Measurements from ENCODE around the gene ARHGEF6. TPM values are rescaled to one million over a fixed set of nuclear protein-coding genes. Genes with fewer than 3 reads are reported as not detected.

The ARHGEF6 gene
- total and polyA plus RNA-seq, 2 experiments from 2014 or later: 3.5 to 3.7 TPM

- no peak overlapping the region for H3K4me2 ChIP-seq
- H3K9me2 ChIP-seq (replicated peaks; ENCODE audit: insufficient read depth): no peaks in the 10 kb centered on the region
- H4K20me1 ChIP-seq (ENCODE audit: insufficient read depth, poor library complexity, severe bottlenecking): no peaks in the 10 kb centered on the region
- H2AFZ ChIP-seq: no peak overlapping the region
- no peaks in the 10 kb centered on the region for H3K27me3 ChIP-seq
- WGBS (ENCODE audit: low lambda C conversion rate, missing lambda C conversion rate): 50% methylated on average over 3 of the region's 3 CpGs
- H3K4me1 ChIP-seq (ENCODE audit: insufficient read depth): no peaks in the 10 kb centered on the region
- no peak for DNase-seq (ENCODE audit: low spot score)
- no peaks in the 10 kb centered on the region for H3K9me3 ChIP-seq (ENCODE audit: low read depth)
- H3K27ac ChIP-seq: no peak overlapping the region
- no peak overlapping the region for H3K4me3 ChIP-seq
- H3K36me3 ChIP-seq (replicated peaks; ENCODE audit: insufficient read depth, low read depth): no peaks in the 10 kb centered on the region
- TF ChIP-seq EZH2 (IDR thresholded peaks at IDR 0.05; ENCODE audit: borderline replicate concordance) (no peak), EZH2phosphoT487 (IDR thresholded peaks at IDR 0.05; ENCODE audit: low read depth, severe bottlenecking, unreplicated experiment) (no peak)
- TF ChIP-seq, protein P1, sequence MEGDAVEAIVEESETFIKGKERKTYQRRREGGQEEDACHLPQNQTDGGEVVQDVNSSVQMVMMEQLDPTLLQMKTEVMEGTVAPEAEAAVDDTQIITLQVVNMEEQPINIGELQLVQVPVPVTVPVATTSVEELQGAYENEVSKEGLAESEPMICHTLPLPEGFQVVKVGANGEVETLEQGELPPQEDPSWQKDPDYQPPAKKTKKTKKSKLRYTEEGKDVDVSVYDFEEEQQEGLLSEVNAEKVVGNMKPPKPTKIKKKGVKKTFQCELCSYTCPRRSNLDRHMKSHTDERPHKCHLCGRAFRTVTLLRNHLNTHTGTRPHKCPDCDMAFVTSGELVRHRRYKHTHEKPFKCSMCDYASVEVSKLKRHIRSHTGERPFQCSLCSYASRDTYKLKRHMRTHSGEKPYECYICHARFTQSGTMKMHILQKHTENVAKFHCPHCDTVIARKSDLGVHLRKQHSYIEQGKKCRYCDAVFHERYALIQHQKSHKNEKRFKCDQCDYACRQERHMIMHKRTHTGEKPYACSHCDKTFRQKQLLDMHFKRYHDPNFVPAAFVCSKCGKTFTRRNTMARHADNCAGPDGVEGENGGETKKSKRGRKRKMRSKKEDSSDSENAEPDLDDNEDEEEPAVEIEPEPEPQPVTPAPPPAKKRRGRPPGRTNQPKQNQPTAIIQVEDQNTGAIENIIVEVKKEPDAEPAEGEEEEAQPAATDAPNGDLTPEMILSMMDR (IDR thresholded peaks at IDR 0.05; ENCODE audit: poor library complexity): no peak
- no peaks in the 10 kb centered on the region for H3K79me2 ChIP-seq
Observed at GRCh38 chrX:136827026-136827425, 46.3 kb upstream of the ARHGEF6 start.

DNA sequence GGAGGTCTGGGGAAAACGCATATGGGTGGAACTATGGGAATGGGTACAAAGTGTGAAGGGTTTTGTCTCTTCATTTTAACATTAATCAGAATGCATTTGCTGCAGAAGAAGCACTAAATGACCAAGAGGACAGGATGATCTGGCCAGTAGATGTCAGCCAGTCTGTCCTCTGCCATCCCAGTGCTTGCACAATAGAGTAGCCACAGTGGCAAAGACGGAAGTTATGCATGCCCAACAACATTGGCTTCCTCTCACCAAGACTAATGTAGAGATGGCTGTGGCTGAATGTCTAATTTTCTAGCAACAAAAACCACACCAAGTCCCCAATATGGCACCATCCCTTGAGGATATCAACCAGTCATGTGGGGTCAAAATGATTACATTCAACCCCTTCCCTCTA, 45.0 kb upstream of the ARHGEF6 start:
- Histone ChIP-seq H3K36me3 (replicated peaks; ENCODE audit: insufficient read depth, low read depth) (no peaks in the 10 kb centered on the region), H3K27me3 (no peaks in the 10 kb centered on the region), H4K20me1 (ENCODE audit: insufficient read depth, poor library complexity, severe bottlenecking) (no peaks in the 10 kb centered on the region), H3K79me2 (no peaks in the 10 kb centered on the region), H3K9me3 (ENCODE audit: low read depth) (no peaks in the 10 kb centered on the region), H2AFZ (no peak overlapping the region), H3K4me3 (no peak overlapping the region), H3K27ac (no peak overlapping the region), H3K4me2 (no peak overlapping the region), H3K4me1 (ENCODE audit: insufficient read depth) (no peaks in the 10 kb centered on the region), H3K9me2 (replicated peaks; ENCODE audit: insufficient read depth) (no peaks in the 10 kb centered on the region)
- TF ChIP-seq, protein P1 (IDR thresholded peaks at IDR 0.05; ENCODE audit: poor library complexity): no peak
- TF ChIP-seq EZH2 (IDR thresholded peaks at IDR 0.05; ENCODE audit: borderline replicate concordance): no peak
- TF ChIP-seq EZH2phosphoT487 (IDR thresholded peaks at IDR 0.05; ENCODE audit: low read depth, severe bottlenecking, unreplicated experiment): no peak
- DNase-seq (ENCODE audit: low spot score): no peak
- WGBS (ENCODE audit: low lambda C conversion rate, missing lambda C conversion rate): 77% methylated on average over 2 of the region's 2 CpGs

DNA sequence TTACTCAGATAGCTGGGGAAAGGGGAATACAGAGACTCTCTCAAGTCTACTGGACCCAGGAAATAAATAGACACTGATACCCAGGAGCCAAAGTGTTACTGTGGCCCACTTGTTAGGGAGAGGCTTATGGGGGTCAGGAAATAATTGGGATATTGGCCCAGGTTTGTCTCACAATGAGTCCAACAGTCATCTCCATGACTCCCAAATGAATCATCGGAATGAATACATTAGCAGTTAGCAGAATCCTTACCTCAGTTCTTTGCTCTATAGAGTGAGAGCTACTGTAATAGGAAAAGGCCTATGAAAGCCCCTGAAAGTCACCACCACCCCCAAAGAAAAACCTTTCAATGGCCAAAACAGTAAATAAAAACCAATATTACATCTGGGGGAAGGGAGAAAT, 42.4 kb upstream of the ARHGEF6 start:
- TF ChIP-seq, protein P1 (IDR thresholded peaks at IDR 0.05; ENCODE audit: poor library complexity): no peak
- no peak for TF ChIP-seq EZH2phosphoT487 (IDR thresholded peaks at IDR 0.05; ENCODE audit: low read depth, severe bottlenecking, unreplicated experiment)
- TF ChIP-seq EZH2 (IDR thresholded peaks at IDR 0.05; ENCODE audit: borderline replicate concordance): no peak

More for the DNA sequence above, 42.4 kb upstream of the ARHGEF6 start:
- Histone ChIP-seq H3K79me2 (no peaks in the 10 kb centered on the region), H3K27me3 (no peaks in the 10 kb centered on the region), H3K4me1 (ENCODE audit: insufficient read depth) (no peaks in the 10 kb centered on the region), H3K36me3 (replicated peaks; ENCODE audit: insufficient read depth, low read depth) (no peaks in the 10 kb centered on the region), H3K9me3 (ENCODE audit: low read depth) (no peaks in the 10 kb centered on the region), H4K20me1 (ENCODE audit: insufficient read depth, poor library complexity, severe bottlenecking) (no peaks in the 10 kb centered on the region), H3K9me2 (replicated peaks; ENCODE audit: insufficient read depth) (no peaks in the 10 kb centered on the region), H3K4me3 (no peak overlapping the region), H3K27ac (no peak overlapping the region), H3K4me2 (no peak overlapping the region), H2AFZ (no peak overlapping the region)
- DNase-seq (ENCODE audit: low spot score): no peak
- WGBS (ENCODE audit: low lambda C conversion rate, missing lambda C conversion rate): 95% methylated on average over 1 of the region's 1 CpG

All from hepatocyte (in vitro differentiated cells).